H1 (cell line): ENCODE measurements around the gene DICER1. TPM values are rescaled to one million over a fixed set of nuclear protein-coding genes. Genes with fewer than 3 reads are reported as not detected.

Source experiments
- CTCF ChIA-PET: fragments of 300-600 bp; sonication (Branson Sonifier 250); formaldehyde crosslinking; loops from one replicate; lab custom pipeline; 2021; ENCODE audit not compliant: partially characterized antibody; lab: Charles Lee
- POLR2A ChIA-PET: fragments of 300-600 bp; sonication (Branson Sonifier 250); formaldehyde crosslinking; loops from one replicate; lab custom pipeline; 2021; ENCODE audit warnings: inconsistent platforms; ENCODE audit not compliant: partially characterized antibody; lab: Charles Lee
- DNase-seq, 2 experiments: peaks; one replicate each; pipeline versions ENCODE4 v3.0.0 to v3.0.0-alpha.2; 2010 to 2022; ENCODE audit warnings: low spot score in 2 of 2, low read depth in 1 of 2, mixed read lengths in 1 of 2
- FAIRE-seq: peaks from 2 replicates; lab custom pipeline; 2011; peaks lifted over from hg19 to GRCh38; lab: Jason Lieb, UNC
- H2AFZ ChIP-seq: 2 replicates; pipeline ENCODE4 v1.8.1; 2012; ENCODE audit warnings: low read length, inconsistent platforms
- H2AK5ac ChIP-seq: 2 replicates; pipeline ENCODE4 v1.6.1; 2013; ENCODE audit warnings: low read depth, low read length
- H2BK120ac ChIP-seq: replicated peaks from 2 replicates; pipeline ENCODE3; 2013; ENCODE audit warnings: low read depth, low read length, inconsistent platforms
- H2BK12ac ChIP-seq: 2 replicates; pipeline ENCODE4 v1.6.1; 2013; ENCODE audit warnings: low read depth, low read length
- H2BK15ac ChIP-seq: 2 replicates; pipeline ENCODE4 v1.6.1; 2013; ENCODE audit warnings: low read length
- H2BK20ac ChIP-seq: 2 replicates; pipeline ENCODE4 v1.6.1; 2013; ENCODE audit warnings: low read length
- H2BK5ac ChIP-seq: 2 replicates; pipeline ENCODE4 v1.6.1; 2013; ENCODE audit warnings: low read depth, low read length
- H3K14ac ChIP-seq: 2 replicates; pipeline ENCODE4 v1.6.1; 2013; ENCODE audit warnings: inconsistent platforms; ENCODE audit not compliant: insufficient read length
- H3K18ac ChIP-seq: 2 replicates; pipeline ENCODE4 v1.6.1; 2013; ENCODE audit warnings: low read length; ENCODE audit errors: extremely low read depth
- H3K23ac ChIP-seq: 2 replicates; pipeline ENCODE4 v1.6.1; 2013; ENCODE audit warnings: inconsistent platforms; ENCODE audit not compliant: insufficient read length
- H3K23me2 ChIP-seq: 2 replicates; pipeline ENCODE4 v1.6.1; 2013; ENCODE audit warnings: low read depth, low read length
- H3K27ac ChIP-seq: 2 replicates; pipeline ENCODE4 v1.6.1; 2011; ENCODE audit warnings: low read depth, low read length, inconsistent platforms
- H3K27me3 ChIP-seq, 4 experiments: replicated peaks in 1 of 4; 1 replicate in 1 of 4; 2 replicates in 3 of 4; pipeline versions ENCODE4 v1.6.1 to v1.8.1; 2011 to 2013; ENCODE audit warnings: low read length in 3 of 4, mild to moderate bottlenecking in 3 of 4, inconsistent platforms in 2 of 4, mixed read lengths in 2 of 4, moderate library complexity in 1 of 4; ENCODE audit not compliant: control insufficient read depth in 3 of 4, insufficient read depth in 3 of 4; ENCODE audit errors: extremely low read depth in 1 of 4
- H3K36me3 ChIP-seq, 4 experiments: 2 replicates each; pipeline versions ENCODE4 v1.6.1 to v1.8.1; 2011 to 2013; ENCODE audit warnings: mild to moderate bottlenecking in 4 of 4, low read length in 3 of 4, moderate library complexity in 2 of 4, control low read depth in 1 of 4, inconsistent platforms in 1 of 4; ENCODE audit not compliant: insufficient read depth in 4 of 4, control insufficient read depth in 2 of 4
- H3K4ac ChIP-seq: replicated peaks from 2 replicates; pipeline ENCODE3; 2013; ENCODE audit warnings: low read length, low read depth, mixed read lengths, inconsistent platforms; ENCODE audit not compliant: insufficient read length
- H3K4me1 ChIP-seq, 4 experiments: replicated peaks in 1 of 4; 1 replicate in 1 of 4; 2 replicates in 3 of 4; pipeline versions ENCODE4 v1.6.1 to v1.8.1; 2011 to 2013; ENCODE audit warnings: low read length in 3 of 4, inconsistent platforms in 2 of 4, mixed read lengths in 1 of 4; ENCODE audit not compliant: insufficient read depth in 4 of 4, control insufficient read depth in 3 of 4
- H3K4me2 ChIP-seq, 2 experiments: 2 replicates each; pipeline versions ENCODE4 v1.6.1 to v1.8.1; 2011 to 2013; ENCODE audit warnings: low read depth in 2 of 2, low read length in 2 of 2, control low read depth in 1 of 2, inconsistent platforms in 1 of 2, mild to moderate bottlenecking in 1 of 2; ENCODE audit not compliant: insufficient read depth in 1 of 2
- H3K4me3 ChIP-seq, 4 experiments: fragments of 200-600, 300-600 bp in 1 of 4; sonication (generic), shearing (Covaris generic), sonication (Bioruptor Twin) in 1 of 4; 2 replicates each; pipeline versions ENCODE4 v1.5.1 to v1.8.1; 2011 to 2016; ENCODE audit warnings: low read length in 4 of 4, low read depth in 3 of 4, control low read depth in 2 of 4, inconsistent platforms in 2 of 4, mild to moderate bottlenecking in 2 of 4, mixed read lengths in 1 of 4, moderate library complexity in 1 of 4; ENCODE audit not compliant: insufficient read depth in 2 of 4; ENCODE audit errors: extremely low read depth in 1 of 4
- H3K56ac ChIP-seq: replicated peaks from 2 replicates; pipeline ENCODE3; 2013; ENCODE audit warnings: low read depth, mild to moderate bottlenecking, mixed read lengths, low read length, inconsistent platforms; ENCODE audit not compliant: insufficient read length
- H3K79me1 ChIP-seq: 2 replicates; pipeline ENCODE4 v1.6.1; 2013; ENCODE audit warnings: low read depth, low read length, control low read depth
- H3K79me2 ChIP-seq, 2 experiments: 2 replicates each; pipeline versions ENCODE4 v1.6.1 to v1.8.1; 2012 to 2013; ENCODE audit warnings: low read length in 2 of 2, mild to moderate bottlenecking in 2 of 2, inconsistent platforms in 1 of 2; ENCODE audit not compliant: insufficient read depth in 2 of 2, control insufficient read depth in 1 of 2
- H3K9ac ChIP-seq, 4 experiments: replicated peaks in 1 of 4; 1 replicate in 1 of 4; 2 replicates in 3 of 4; pipeline versions ENCODE4 v1.6.1 to v1.8.1; 2011 to 2013; ENCODE audit warnings: low read depth in 3 of 4, low read length in 3 of 4, control low read depth in 2 of 4, mild to moderate bottlenecking in 2 of 4, moderate library complexity in 2 of 4, inconsistent platforms in 1 of 4; ENCODE audit errors: extremely low read depth in 1 of 4
- H3K9me3 ChIP-seq, 2 experiments: 2 replicates each; pipeline versions ENCODE4 v1.6.1 to v1.8.1; 2012 to 2013; ENCODE audit warnings: mild to moderate bottlenecking in 2 of 2, moderate library complexity in 2 of 2, control low read depth in 1 of 2, inconsistent platforms in 1 of 2, low read depth in 1 of 2, low read length in 1 of 2, mixed read lengths in 1 of 2; ENCODE audit not compliant: insufficient read depth in 2 of 2
- H4K20me1 ChIP-seq, 2 experiments: replicated peaks in 1 of 2; 2 replicates each; pipeline versions ENCODE3 to v1.8.1; 2011 to 2013; ENCODE audit warnings: inconsistent platforms in 2 of 2, low read length in 2 of 2, mild to moderate bottlenecking in 1 of 2; ENCODE audit not compliant: insufficient read depth in 2 of 2, control insufficient read depth in 1 of 2
- H4K5ac ChIP-seq: 2 replicates; pipeline ENCODE4 v1.6.1; 2013; ENCODE audit warnings: low read length, low read depth, mixed read lengths, inconsistent platforms; ENCODE audit not compliant: insufficient read length
- H4K8ac ChIP-seq: 2 replicates; pipeline ENCODE4 v1.8.0; 2013; ENCODE audit warnings: mild to moderate bottlenecking, moderate library complexity, low read length, inconsistent platforms; ENCODE audit not compliant: insufficient read depth; ENCODE audit errors: extremely low read depth
- H4K91ac ChIP-seq: replicated peaks from 2 replicates; pipeline ENCODE3; 2013; ENCODE audit warnings: low read length, mixed read lengths, inconsistent platforms; ENCODE audit not compliant: insufficient read length
- CBX8 ChIP-seq: fragments of 300-800, 300-1000 bp; sonication (generic); IDR thresholded peaks from 2 replicates; pipeline ENCODE4 v1.7.1; 2016; ENCODE audit warnings: low read depth, low read length, borderline replicate concordance
- WGBS, 2 experiments: shearing (Covaris generic) in 1 of 2; methylation state at CpG; one replicate each; pipeline versions ENCODE4 v1.1.6 to v1.1.7; 2013 to 2015; ENCODE audit warnings: low lambda C conversion rate in 2 of 2, mixed read lengths in 2 of 2, inconsistent platforms in 1 of 2, low coverage in 1 of 2, missing lambda C conversion rate in 1 of 2; ENCODE audit not compliant: insufficient replicate concordance in 2 of 2, insufficient coverage in 1 of 2, insufficient read length in 1 of 2; ENCODE audit errors: extremely low coverage in 1 of 2, missing lambda C conversion rate in 1 of 2; 5-methylcytosine and 5-hydroxymethylcytosine counted together
- polyA plus RNA-seq, 7 experiments: library from polyadenylated mRNA; depleted of rRNA in 3 of 7; stranded (reverse) in 5 of 7; unstranded in 2 of 7; fragments of >200 nt in 5 of 7; fragments of 200-250 nt in 2 of 7; gene quantifications; 1 replicate in 5 of 7; 2 replicates in 1 of 7; 4 replicates in 1 of 7; pipeline versions ENCODE4 v1.2.1 to v1.2.3, GENCODE V29; 2011 to 2013; ENCODE audit warnings: missing spikeins in 2 of 7, mixed read lengths in 2 of 7
- total RNA-seq: library from RNA; stranded (reverse); fragmentation: NEBNext Ultra II Directional; extraction: Animal tissue kit (Norgen Biotek cat#: 25700); gene quantifications from 2 replicates; pipeline ENCODE4 v1.2.1, GENCODE V29; 2021

The DICER1 gene
- total and polyA plus RNA-seq, 2 of the 8 experiments (the other 6 are each of a cell fraction or from before 2014, with no cell fraction given) = 11.9 to 61.8 TPM

DNA sequence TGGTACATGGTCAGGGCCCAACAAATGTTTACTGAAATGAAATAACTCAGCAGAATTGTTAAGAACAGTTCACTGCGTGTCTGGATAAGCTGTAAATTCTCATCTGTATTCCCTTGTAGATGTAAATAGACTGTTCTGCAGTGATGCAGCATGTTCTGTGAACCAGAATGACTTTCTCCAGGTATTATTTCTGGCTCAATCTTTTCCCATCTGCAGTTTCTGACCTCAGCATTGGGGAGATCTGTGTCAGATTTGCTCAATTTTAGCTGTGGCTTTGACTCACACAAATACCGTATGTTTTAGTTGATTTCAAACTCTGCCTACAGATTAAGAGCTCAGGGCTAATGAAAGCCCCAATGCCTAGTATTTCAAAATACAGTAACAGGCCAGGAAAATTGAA is 49.2 kb upstream of the DICER1 start:
- Histone ChIP-seq H3K79me2 (no peaks in the 10 kb centered on the region; a peak in 1 of 4 replicates), H2AFZ (no peak overlapping the region), H3K9ac (no peak overlapping the region), H2BK20ac (no peak overlapping the region), H4K8ac (no peak overlapping the region), H3K79me1 (no peaks in the 10 kb centered on the region), H3K36me3 (peaks cover 0 to 7% (median 0%) of the 10 kb centered on the region in 4 experiments; a peak in 2 of 8 replicates), H3K14ac (no peak overlapping the region), H3K9me3 (no peaks in the 10 kb centered on the region; a peak in 2 of 4 replicates), H4K20me1 (no peaks in the 10 kb centered on the region), H2BK5ac (no peak overlapping the region), H4K5ac (no peak overlapping the region), H2BK120ac (no peak overlapping the region), H3K4ac (no peak overlapping the region), H3K27me3 (no peaks in the 10 kb centered on the region), H3K4me3 (no peak overlapping the region), H3K56ac (no peak overlapping the region), H4K91ac (no peak overlapping the region), H3K4me2 (no peak overlapping the region), H2AK5ac (no peak overlapping the region), H3K23me2 (no peaks in the 10 kb centered on the region), H3K18ac (no peak overlapping the region), H3K4me1 (no peaks in the 10 kb centered on the region), H3K23ac (no peak overlapping the region), H3K27ac (no peak overlapping the region), H2BK12ac (no peak overlapping the region), H2BK15ac (no peak overlapping the region)
- FAIRE-seq = no peak
- POLR2A ChIA-PET = no interaction called here
- WGBS, 2 experiments = 86% methylated on average over 2 of the region's 2 CpGs; no CpG with 5 or more reads in 1 of the 2 experiments
- CTCF ChIA-PET = interaction anchor here (0.7 to 1.4 kb wide), 3 partner anchors 10 to 104 kb away, joined by 3 read pairs; no protein-coding TSS in a partner anchor
- no peak for DNase-seq
- TF ChIP-seq CBX8 = no peak
